ENCODE measurements around the gene NODAL. TPM values are rescaled to one million over a fixed set of nuclear protein-coding genes. Genes with fewer than 3 reads are reported as not detected.

Gene NODAL
- total and polyA plus RNA-seq, 2 experiments from 2014 or later: 11.2 to 28.4 TPM

DNA sequence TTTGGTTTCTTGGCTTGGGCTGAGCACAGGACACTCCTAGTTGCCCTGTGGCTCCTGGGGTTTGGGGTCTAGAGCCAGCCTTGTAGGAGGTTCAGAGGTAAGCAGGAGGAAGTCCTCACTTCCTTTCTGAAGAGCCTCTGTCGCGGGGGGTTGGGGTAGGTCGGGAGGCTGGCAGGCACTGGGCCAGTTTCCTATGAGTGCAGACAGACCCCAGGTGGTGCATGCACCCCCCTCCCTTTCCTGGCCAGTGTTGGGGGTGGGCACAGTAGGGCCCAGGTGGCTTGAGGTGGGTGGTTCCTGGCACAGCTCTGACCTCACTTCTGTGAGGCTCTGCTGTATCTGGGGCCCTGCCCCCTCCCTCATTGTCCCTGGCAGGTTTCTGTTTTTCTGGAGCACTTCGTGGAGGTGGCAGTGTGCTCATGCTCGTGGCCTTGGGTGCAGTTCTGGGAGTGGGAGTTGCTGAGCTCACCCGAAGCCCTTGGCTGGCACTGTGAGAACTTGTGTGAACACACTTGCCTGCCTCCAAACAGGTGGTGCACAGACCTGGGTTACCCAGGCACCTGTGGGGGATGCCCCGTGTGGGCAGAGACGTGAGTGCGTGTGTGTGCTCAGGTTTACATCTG, 38.9 kb upstream of the NODAL start (continued):
- TF ChIP-seq, protein P1, sequence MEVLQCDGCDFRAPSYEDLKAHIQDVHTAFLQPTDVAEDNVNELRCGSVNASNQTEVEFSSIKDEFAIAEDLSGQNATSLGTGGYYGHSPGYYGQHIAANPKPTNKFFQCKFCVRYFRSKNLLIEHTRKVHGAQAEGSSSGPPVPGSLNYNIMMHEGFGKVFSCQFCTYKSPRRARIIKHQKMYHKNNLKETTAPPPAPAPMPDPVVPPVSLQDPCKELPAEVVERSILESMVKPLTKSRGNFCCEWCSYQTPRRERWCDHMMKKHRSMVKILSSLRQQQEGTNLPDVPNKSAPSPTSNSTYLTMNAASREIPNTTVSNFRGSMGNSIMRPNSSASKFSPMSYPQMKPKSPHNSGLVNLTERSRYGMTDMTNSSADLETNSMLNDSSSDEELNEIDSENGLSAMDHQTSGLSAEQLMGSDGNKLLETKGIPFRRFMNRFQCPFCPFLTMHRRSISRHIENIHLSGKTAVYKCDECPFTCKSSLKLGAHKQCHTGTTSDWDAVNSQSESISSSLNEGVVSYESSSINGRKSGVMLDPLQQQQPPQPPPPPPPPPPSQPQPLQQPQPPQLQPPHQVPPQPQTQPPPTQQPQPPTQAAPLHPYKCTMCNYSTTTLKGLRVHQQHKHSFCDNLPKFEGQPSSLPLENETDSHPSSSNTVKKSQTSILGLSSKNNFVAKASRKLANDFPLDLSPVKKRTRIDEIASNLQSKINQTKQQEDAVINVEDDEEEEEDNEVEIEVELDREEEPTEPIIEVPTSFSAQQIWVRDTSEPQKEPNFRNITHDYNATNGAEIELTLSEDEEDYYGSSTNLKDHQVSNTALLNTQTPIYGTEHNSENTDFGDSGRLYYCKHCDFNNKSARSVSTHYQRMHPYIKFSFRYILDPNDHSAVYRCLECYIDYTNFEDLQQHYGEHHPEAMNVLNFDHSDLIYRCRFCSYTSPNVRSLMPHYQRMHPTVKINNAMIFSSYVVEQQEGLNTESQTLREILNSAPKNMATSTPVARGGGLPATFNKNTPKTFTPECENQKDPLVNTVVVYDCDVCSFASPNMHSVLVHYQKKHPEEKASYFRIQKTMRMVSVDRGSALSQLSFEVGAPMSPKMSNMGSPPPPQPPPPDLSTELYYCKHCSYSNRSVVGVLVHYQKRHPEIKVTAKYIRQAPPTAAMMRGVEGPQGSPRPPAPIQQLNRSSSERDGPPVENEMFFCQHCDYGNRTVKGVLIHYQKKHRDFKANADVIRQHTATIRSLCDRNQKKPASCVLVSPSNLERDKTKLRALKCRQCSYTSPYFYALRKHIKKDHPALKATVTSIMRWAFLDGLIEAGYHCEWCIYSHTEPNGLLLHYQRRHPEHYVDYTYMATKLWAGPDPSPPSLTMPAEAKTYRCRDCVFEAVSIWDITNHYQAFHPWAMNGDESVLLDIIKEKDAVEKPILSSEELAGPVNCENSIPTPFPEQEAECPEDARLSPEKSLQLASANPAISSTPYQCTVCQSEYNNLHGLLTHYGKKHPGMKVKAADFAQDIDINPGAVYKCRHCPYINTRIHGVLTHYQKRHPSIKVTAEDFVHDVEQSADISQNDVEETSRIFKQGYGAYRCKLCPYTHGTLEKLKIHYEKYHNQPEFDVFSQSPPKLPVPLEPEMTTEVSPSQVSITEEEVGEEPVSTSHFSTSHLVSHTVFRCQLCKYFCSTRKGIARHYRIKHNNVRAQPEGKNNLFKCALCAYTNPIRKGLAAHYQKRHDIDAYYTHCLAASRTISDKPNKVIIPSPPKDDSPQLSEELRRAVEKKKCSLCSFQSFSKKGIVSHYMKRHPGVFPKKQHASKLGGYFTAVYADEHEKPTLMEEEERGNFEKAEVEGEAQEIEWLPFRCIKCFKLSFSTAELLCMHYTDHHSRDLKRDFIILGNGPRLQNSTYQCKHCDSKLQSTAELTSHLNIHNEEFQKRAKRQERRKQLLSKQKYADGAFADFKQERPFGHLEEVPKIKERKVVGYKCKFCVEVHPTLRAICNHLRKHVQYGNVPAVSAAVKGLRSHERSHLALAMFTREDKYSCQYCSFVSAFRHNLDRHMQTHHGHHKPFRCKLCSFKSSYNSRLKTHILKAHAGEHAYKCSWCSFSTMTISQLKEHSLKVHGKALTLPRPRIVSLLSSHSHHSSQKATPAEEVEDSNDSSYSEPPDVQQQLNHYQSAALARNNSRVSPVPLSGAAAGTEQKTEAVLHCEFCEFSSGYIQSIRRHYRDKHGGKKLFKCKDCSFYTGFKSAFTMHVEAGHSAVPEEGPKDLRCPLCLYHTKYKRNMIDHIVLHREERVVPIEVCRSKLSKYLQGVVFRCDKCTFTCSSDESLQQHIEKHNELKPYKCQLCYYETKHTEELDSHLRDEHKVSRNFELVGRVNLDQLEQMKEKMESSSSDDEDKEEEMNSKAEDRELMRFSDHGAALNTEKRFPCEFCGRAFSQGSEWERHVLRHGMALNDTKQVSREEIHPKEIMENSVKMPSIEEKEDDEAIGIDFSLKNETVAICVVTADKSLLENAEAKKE (CRISPR knock-in tag; IDR thresholded peaks at IDR 0.05): no peak
- TF ChIP-seq STAT1 (IDR thresholded peaks at IDR 0.05; ENCODE audit: unreplicated experiment) (no peak), POLR2AphosphoS5 (IDR thresholded peaks at IDR 0.05; ENCODE audit: low read depth) (no peak), EZH2phosphoT487 (IDR thresholded peaks at IDR 0.05; ENCODE audit: unreplicated experiment) (no peak), JUNB (IDR thresholded peaks at IDR 0.05; ENCODE audit: unreplicated experiment) (no peak)
- TF ChIP-seq, protein P2, sequence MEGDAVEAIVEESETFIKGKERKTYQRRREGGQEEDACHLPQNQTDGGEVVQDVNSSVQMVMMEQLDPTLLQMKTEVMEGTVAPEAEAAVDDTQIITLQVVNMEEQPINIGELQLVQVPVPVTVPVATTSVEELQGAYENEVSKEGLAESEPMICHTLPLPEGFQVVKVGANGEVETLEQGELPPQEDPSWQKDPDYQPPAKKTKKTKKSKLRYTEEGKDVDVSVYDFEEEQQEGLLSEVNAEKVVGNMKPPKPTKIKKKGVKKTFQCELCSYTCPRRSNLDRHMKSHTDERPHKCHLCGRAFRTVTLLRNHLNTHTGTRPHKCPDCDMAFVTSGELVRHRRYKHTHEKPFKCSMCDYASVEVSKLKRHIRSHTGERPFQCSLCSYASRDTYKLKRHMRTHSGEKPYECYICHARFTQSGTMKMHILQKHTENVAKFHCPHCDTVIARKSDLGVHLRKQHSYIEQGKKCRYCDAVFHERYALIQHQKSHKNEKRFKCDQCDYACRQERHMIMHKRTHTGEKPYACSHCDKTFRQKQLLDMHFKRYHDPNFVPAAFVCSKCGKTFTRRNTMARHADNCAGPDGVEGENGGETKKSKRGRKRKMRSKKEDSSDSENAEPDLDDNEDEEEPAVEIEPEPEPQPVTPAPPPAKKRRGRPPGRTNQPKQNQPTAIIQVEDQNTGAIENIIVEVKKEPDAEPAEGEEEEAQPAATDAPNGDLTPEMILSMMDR (conservative IDR thresholded peaks at IDR 0.05; ENCODE audit: low read depth in 2 of 2): no peak

DNA sequence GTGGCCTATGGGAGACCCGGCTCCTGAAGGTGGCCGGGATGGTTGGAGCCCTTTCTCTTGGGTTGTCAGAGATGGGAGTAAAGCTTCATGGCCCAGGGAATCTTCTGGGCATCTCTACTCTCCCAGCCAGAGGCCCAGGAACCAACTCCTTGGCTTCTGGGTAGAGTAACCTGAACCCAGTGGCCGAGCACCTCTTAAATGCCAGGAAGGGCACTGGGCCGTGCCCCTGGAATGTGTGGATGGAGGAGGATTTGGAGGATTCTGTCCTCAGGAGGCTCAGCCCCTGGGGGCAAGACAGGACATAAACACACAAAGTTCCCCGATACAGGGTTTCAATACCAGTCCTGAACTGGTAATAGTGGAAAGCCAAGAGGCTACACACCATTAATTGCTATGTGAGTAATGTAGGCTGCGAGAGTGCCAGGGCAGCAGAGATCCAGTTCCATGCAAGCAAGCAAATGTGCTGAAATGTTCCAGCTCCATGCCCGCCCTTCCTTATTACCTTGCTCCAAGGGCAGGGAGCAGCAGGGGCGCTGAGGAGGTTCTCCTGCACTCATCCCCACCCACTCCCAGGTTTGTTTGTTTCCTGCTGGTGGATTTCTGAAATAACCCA, 38.3 kb upstream of the NODAL start:
- H3K27me3 Mint-ChIP-seq (ENCODE audit: insufficient read depth, low read depth, poor library complexity): peaks cover 30% of the 10 kb centered on the region
- peak overlapping the region; percentile 99 for H3K4me2 ChIP-seq
- TF ChIP-seq ZNF114 (CRISPR knock-in tag; IDR thresholded peaks at IDR 0.05): no peak
- no peak for TF ChIP-seq JUNB (IDR thresholded peaks at IDR 0.05; ENCODE audit: unreplicated experiment)
- TF ChIP-seq, protein P3, sequence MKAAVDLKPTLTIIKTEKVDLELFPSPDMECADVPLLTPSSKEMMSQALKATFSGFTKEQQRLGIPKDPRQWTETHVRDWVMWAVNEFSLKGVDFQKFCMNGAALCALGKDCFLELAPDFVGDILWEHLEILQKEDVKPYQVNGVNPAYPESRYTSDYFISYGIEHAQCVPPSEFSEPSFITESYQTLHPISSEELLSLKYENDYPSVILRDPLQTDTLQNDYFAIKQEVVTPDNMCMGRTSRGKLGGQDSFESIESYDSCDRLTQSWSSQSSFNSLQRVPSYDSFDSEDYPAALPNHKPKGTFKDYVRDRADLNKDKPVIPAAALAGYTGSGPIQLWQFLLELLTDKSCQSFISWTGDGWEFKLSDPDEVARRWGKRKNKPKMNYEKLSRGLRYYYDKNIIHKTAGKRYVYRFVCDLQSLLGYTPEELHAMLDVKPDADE (IDR thresholded peaks at IDR 0.05): no peak
- TF ChIP-seq EZH2 (IDR thresholded peaks at IDR 0.05; ENCODE audit: low read depth, unreplicated experiment): no peak
- TF ChIP-seq, protein P2 (conservative IDR thresholded peaks at IDR 0.05; ENCODE audit: low read depth in 2 of 2): 0 out of 4 replicates have a peak, but pooled peaks of 1 of the 2 experiments have one; percentile 5

More for the DNA sequence above, 38.3 kb upstream of the NODAL start:
- Histone ChIP-seq H3K9me2 (ENCODE audit: insufficient read depth) (no peaks in the 10 kb centered on the region), H3K27ac (ENCODE audit: low read depth) (no peak overlapping the region), H3K4me3 (peak overlapping the region; percentile 94), H3F3A (replicated peaks; ENCODE audit: low read depth) (peaks cover 10% of the 10 kb centered on the region; the same call in 1 of the 2 replicates), H2AFZ (no peak overlapping the region), H3K4me1 (ENCODE audit: insufficient read depth) (peaks cover 28% of the 10 kb centered on the region), H3K79me2 (replicated peaks; ENCODE audit: insufficient read depth) (peaks cover 31% of the 10 kb centered on the region), H3K27me3 (ENCODE audit: insufficient read depth) (0 out of 2 replicates have a peak, but pooled peaks cover 3% of the 10 kb centered on the region), H4K20me1 (replicated peaks; ENCODE audit: insufficient read depth) (peaks cover 7% of the 10 kb centered on the region; the same call in 1 of the 2 replicates), H3K36me3 (ENCODE audit: insufficient read depth) (no peaks in the 10 kb centered on the region)
- H3K9me3 Mint-ChIP-seq: no peaks in the 10 kb centered on the region
- H3K4me3 Mint-ChIP-seq: peak overlapping the region; percentile 82
- H3K27ac Mint-ChIP-seq: peak overlapping the region; percentile 12; the same call in 1 of the 2 replicates
- peak; percentile 36 for DNase-seq (ENCODE audit: low spot score)
- peaks cover 46% of the 10 kb centered on the region for H3K4me1 Mint-ChIP-seq
- no peaks in the 10 kb centered on the region for H3K36me3 Mint-ChIP-seq (ENCODE audit: low read depth)
- ATAC-seq: no peak

Measured in GM23338 (cell line).